ENCODE results near the gene IGFL1.
"Not testable (repeated sequence)": the region's sequence is repeated elsewhere in the genome, so short reads cannot be mapped to it uniquely, and the experiment has no call there.

Gene IGFL1

DNA sequence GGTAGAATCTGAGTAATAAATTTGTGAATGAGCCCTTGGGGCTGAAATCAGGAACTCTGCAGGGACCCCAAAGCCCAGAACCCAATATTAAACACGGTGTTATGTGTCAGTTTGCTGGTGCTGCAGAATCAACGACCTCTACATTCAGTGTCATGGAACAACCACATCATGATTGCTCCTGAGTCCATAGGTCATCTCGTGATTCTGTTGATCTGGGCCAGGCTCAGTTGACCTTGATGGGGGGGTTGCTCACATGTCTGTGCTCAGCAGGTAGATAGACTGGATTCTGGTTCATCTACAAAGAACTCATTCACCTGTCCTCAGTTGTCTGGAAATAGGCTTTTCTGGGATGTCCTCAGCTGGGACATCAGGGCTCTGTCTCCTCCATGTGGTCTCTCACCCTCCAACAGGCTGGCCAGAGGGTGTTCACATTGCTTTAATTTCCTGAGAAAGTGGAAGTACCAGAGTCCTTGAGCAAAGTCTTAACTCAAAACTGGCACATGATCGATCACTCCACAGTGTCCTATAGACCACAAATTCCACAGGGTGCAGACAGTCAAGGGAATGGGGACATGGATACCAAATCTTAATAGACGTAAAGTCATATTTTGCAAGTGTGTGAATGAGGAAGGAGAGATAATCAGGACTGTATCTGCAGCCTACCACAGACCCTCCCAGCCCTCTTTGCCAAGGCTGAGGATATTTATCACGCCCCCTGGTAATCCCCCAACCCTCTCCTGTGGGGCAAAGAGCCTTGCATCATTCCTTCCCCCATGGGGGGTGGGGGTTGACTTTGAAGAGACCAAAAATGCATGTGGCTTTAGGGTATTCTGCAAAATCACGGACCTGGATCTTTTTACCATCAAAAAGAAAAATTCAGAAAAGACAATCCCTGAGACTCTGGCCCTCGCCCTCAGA lies 39.3 kb upstream of the IGFL1 start:
- TF ChIP-seq, protein P1, sequence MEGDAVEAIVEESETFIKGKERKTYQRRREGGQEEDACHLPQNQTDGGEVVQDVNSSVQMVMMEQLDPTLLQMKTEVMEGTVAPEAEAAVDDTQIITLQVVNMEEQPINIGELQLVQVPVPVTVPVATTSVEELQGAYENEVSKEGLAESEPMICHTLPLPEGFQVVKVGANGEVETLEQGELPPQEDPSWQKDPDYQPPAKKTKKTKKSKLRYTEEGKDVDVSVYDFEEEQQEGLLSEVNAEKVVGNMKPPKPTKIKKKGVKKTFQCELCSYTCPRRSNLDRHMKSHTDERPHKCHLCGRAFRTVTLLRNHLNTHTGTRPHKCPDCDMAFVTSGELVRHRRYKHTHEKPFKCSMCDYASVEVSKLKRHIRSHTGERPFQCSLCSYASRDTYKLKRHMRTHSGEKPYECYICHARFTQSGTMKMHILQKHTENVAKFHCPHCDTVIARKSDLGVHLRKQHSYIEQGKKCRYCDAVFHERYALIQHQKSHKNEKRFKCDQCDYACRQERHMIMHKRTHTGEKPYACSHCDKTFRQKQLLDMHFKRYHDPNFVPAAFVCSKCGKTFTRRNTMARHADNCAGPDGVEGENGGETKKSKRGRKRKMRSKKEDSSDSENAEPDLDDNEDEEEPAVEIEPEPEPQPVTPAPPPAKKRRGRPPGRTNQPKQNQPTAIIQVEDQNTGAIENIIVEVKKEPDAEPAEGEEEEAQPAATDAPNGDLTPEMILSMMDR (IDR thresholded peaks at IDR 0.05), result no peak
- TF ChIP-seq ZFX (IDR thresholded peaks at IDR 0.05; ENCODE audit: borderline replicate concordance), result no peak
- H3K27ac ChIP-seq, result no peak overlapping the region

DNA sequence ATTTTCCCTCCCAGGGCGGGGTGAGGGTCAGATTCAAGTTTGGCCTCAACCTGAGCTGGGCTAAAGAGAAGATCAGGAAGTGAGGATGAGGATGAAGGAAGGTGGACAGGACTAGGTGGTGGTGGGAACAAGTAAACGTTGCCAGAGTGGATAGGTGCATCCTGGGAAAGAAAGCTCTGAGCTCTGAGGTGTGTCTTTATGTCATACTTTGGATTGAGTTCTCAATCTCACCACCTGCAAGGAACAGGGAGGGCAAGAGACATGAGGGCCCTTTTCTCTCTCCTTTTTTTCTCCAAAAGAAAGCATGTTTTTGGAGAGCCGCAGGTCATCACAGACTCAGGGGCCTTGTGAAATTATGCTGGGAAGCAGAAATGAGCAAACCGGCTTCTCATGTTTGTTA lies 38.2 kb upstream of the IGFL1 start:
- TF ChIP-seq, protein P1 (IDR thresholded peaks at IDR 0.05), result no peak
- TF ChIP-seq ZFX (IDR thresholded peaks at IDR 0.05; ENCODE audit: borderline replicate concordance), result no peak
- no peak overlapping the region for H3K27ac ChIP-seq

DNA sequence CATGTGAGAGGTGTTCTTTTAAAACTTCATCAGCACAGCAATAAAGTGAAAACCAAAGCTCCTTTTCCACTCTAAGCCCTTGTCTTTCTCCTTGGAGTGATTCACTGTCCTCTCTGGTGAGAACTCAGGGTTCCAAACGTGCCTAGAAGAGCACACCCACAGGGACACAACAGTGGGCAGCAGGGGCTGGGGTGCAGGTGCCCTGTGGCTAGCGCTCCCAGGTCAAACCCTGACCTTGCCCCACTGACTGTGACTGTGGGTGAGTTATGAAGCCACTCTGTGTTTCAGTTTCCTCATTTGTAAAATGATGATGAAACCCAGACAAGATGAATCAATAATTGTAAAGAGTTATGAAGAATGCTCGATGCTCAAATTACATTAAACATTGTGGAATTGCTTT lies 37.6 kb upstream of the IGFL1 start:
- no peak overlapping the region for H3K27ac ChIP-seq
- TF ChIP-seq, protein P1 (IDR thresholded peaks at IDR 0.05), result no peak
- no peak for TF ChIP-seq ZFX (IDR thresholded peaks at IDR 0.05; ENCODE audit: borderline replicate concordance)

DNA sequence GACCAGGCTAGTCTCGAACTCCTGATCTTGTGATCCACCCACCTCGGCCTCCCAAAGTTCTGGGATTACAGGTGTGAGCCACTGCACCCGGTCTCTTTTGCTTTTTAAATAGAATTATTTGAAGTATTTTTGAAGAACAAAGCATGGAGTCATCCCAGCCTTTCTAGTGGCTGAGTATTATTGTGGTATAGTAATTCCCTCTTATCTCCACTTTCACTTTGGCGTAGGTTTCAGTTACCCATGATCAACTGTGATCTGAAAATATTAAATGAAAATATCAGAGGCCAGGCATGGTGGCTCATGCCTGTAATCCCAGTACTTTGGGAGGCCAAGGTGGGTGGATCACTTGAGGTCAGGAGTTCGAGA lies 36.9 kb upstream of the IGFL1 start:
- not testable (repeated sequence) for H3K27ac ChIP-seq

DNA sequence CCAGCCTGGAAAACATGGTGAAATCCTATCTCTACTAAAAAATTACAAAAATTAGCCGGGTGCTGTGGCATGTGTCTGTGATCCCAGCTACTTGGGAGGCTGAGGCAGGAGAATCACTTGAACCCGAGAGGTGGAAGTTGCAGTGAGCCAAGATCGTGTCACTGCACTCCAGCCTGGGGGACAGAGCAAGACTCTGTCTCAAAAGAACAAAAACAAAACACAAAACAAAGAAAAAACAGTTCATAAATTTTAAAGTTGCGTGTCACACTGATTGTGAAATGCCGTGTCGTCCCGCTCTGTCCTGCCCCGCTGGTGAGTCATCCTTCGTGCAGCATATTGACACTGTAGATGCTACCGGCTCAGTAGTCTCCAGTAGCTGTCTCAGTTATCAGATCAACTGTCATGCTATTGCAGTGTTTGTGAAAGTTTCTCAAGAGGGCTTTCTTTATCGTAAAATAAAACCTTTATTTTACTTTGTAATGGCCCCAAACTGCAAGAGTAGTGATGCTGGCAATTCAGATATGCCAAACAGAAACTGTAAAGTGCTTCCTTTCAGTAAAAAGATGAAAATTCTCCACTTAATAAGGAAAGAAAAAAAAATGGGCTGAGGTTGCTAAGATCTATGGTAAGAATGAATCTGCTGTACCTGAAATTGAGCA lies 36.4 kb upstream of the IGFL1 start:
- TF ChIP-seq ZFX (IDR thresholded peaks at IDR 0.05; ENCODE audit: borderline replicate concordance), result no peak
- TF ChIP-seq, protein P1 (IDR thresholded peaks at IDR 0.05), result no peak
- no peak overlapping the region for H3K27ac ChIP-seq

DNA sequence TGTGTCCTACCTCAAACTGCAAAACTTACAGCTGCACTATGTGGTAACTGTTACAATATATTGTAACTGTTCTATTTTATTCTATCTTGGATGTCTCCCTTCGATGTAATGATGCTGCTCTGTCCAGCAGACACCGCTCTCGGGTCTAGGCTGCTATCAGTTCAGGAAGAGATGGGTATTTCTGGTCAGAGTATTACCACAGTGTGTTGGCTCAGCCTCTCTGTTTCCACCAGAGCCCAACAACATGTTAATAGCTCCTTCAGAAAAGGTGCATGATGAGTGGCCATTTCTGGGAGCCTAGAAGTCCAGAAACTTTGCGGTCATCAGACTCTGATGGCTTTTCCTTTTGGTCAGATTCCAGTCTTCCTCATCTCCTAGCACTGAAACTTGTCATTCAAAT lies 35.9 kb upstream of the IGFL1 start:
- TF ChIP-seq ZFX (IDR thresholded peaks at IDR 0.05; ENCODE audit: borderline replicate concordance), result no peak
- TF ChIP-seq, protein P1 (IDR thresholded peaks at IDR 0.05), result no peak
- no peak overlapping the region for H3K27ac ChIP-seq

DNA sequence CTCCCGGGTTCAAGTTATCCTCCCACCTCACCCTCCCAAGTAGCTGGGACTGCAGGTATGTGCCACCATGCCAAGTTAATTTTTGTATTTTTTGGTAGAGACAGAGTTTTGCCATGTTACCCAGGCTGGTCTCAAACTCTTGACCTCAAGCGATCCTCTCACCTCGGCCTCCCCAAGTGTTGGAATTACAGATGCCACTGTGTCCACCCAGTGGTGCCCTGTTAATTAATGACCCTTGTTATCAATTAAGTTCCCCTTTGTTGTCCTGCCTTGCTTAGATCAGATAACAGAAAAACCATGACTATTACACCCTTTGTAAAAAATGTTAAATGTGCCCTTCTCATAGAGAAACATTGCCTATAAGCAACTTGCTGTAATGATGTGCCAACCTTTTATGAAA lies 34.4 kb upstream of the IGFL1 start:
- TF ChIP-seq ZFX (IDR thresholded peaks at IDR 0.05; ENCODE audit: borderline replicate concordance), result no peak
- TF ChIP-seq, protein P1 (IDR thresholded peaks at IDR 0.05), result no peak
- H3K27ac ChIP-seq, result no peak overlapping the region

DNA sequence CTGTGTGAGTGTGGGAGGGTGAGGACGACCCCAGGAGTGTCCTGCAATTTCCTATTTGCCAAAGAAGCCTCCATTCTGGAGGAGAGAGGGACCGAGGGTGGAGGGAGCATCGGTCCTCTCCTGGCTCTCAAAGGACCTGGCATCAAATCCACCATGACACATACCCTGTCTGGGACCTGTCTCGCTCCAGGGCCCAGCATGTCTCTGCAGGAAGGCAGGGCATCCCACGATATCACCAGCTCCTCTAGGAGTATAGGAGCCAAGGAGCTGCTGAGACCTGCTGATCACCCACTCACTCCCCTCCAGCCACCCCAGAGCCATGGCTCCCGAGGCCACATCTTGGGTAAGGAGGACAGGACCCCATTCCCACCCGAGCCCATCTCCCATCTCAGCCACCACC lies 33.6 kb upstream of the IGFL1 start:
- H3K27ac ChIP-seq, result not testable (repeated sequence)
